ENCODE results near the gene GMNN.
"Not testable (repeated sequence)": the region's sequence is repeated elsewhere in the genome, so short reads cannot be mapped to it uniquely, and the experiment has no call there.

The GMNN gene

DNA sequence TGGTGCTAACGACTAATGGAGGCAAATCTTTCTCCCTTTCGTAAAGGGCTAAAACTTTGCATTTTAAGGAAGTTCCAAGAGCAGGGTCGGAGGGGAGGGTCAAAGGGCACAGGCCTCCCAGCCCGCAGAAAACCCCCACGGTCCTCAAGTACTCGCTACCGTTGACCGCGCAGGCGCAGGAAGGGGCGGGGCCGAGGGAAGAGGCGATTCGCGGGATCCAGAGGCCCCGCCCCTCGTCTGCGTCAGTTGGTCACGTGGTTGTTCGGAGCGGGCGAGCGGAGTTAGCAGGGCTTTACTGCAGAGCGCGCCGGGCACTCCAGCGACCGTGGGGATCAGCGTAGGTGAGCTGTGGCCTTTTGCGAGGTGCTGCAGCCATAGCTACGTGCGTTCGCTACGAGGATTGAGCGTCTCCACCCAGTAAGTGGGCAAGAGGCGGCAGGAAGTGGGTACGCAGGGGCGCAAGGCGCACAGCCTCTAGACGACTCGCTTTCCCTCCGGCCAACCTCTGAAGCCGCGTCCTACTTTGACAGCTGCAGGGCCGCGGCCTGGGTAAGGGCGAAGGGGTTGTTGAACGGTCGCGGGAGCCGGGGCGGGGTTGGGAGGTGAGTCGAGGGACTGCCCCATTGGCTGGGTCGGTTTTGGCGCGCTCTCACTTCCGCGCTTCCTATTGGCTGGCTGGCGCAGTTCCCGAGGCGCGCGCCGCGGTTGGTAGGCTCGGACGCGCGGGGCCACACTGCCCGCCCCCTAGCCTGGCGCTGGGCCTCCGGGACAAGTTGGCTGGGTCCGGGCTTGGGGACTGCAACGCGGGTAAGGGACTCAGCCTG lies at the start of gene GMNN:
Gene GMNN, plus strand, starts transcription at position 242 of the 824 bp plus-strand sequence. CDS start 2,310 bp downstream, outside the sequence.
- peak; percentile 94 to 99 for DNase-seq (ENCODE audit: low read depth in 2 of 2)

DNA sequence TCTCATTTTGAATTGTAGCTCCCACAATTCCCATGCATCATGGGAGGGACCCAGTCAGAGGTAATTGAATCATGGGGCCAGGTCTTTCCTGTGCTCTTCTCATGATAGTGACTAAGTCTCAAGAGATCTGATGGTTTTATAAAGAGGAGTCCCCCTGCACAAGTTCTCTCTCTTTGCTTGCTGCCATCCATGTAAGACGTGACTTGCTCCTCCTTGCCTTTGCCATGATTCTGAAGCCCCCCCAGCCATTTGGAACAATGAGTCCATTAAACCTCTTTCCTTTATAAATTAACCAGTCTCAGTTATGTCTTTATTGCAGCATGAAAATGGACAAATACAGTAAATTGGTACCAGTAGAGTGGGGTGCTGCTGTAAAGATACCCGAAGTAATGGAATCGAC lies 44.1 kb upstream of the GMNN start:
- not testable (repeated sequence) for DNase-seq (ENCODE audit: low read depth in 2 of 2)

DNA sequence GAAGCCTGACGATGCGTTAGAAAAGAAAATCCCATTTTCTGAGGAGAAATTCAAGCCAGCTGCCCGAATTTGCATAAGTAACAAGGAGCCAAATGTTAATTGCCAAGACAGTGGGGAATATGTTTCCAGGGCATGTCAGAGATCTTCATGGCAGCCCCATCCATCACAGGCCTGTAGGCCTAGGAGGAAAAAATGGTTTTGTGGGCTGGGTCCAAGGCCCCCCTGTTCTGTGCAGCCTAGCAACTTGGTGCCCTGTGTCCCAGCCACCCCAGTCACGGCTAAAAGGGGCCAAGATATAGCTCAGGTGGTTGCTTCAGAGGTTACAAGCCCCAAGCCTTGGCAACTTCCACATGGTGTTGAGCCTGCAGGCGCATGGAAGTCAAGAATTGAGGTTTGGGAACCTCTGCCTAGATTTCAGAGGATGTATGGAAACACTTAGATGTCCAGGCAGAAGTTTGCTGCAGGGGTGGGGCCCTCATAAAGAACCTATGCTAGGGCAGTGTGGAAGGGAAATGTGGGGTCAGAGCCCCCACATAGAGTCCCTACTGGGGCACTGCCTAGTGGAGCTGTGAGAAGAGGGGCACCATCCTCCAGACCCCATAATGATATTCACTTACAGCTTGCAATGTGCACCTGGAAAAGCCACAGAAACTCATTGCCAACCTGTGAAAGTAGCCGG lies 43.1 kb upstream of the GMNN start:
- DNase-seq (ENCODE audit: low read depth in 2 of 2), result not testable (repeated sequence)

DNA sequence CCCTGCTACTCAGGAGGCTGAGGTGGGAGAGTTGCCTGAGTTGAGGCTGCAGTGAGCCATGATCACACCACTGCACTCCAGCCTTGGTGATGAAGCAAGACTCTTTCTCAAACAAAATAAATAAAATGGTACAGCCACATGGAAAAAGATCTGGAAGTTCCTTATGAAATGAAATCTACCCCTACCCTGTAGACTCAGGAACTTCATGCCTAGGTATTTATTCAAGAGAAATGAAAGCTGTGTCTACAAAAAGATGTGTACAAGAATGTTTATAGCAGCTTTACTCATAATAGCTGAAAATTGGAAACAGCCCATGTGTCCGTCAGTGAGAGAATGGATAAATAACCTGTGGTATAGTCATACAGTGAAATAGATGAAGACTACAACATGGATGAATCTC lies 40.6 kb upstream of the GMNN start:
- DNase-seq (ENCODE audit: low read depth in 2 of 2), result no peak

DNA sequence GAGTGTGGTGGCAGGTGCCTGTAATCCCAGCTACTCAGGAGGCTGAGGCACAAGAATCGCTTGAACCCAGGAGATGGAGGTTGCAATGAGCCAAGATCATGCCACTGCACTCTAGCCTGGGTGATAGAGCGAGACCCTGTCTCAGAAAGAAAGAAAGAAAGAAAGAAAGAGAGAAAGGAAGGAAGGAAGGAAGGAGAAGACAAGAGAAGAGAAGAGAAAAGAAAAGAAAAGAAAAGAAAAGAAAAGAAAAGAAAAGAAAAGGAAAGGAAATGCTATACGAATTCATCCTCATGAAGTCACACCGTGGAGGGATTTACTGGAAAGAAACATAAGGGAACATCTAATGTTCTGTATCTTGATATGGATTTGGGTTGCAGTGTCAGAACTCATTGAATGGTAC lies 40.0 kb upstream of the GMNN start:
- DNase-seq (ENCODE audit: low read depth in 2 of 2), result not testable (repeated sequence)

DNA sequence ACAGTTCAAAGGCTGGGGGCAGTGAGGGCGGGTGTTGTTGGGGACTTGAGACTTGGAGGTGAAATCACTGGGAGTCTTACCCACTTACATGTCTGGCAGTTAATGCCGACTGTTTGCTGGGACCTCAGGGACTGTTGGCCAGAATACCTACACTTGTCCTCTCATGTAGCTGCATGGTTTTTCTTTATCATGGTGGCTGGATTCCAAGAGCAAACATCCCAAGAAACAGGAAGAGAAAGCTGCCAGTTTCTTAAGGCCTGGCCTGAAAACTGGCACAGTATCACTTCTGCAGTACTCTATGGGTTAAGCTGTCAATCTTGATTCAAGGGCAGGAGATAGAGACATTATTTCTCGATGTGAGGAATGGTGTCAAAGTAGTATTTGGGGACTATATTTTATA lies 36.0 kb upstream of the GMNN start:
- DNase-seq (ENCODE audit: low read depth in 2 of 2), result no peak

DNA sequence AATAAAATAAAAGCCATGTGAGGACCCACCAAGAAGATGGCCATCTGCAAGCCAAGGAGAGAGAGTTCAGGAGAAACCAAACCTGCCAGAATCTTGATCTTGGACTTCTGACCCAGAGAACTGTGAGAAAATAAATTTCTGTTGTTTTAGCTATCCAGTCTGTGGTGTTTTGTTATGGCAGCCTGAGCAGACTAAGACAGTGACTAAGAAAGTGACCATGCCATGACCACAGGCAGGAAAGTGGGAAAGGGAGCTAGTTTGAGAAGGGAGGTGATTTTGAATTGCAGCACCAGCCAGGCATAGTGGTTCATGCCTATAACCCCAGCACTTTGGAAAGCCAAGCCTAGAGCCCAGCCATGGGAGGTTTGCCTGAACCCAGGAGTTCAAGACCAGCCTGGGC lies 33.9 kb upstream of the GMNN start:
- DNase-seq (ENCODE audit: low read depth in 2 of 2), result no peak

DNA sequence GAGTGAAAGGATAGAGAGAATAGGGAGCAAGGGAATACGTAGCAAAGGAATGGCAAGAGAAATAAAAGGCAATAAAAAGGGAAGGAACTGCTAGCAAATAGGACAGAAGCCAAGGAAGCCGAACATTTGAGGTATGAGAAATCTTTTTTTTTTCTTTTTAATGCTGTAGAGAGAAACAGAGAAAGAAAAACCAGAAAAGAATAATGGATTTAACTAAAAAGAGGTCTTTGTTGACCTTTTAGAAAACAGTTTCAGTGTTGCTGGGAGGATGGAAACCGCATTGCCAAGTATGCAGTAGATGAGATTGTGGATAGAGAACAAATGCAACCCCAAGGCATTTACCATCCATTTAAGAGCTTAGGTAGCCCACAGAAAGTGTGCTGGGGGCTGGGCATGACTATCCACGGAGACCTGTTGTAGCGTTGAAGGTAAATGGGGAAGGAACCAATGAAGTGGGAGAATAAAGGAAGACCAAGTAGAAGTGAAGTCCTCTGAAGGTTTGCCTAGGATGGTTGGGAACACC lies 32.5 kb upstream of the GMNN start:
- no peak for DNase-seq (ENCODE audit: low read depth in 2 of 2)

DNA sequence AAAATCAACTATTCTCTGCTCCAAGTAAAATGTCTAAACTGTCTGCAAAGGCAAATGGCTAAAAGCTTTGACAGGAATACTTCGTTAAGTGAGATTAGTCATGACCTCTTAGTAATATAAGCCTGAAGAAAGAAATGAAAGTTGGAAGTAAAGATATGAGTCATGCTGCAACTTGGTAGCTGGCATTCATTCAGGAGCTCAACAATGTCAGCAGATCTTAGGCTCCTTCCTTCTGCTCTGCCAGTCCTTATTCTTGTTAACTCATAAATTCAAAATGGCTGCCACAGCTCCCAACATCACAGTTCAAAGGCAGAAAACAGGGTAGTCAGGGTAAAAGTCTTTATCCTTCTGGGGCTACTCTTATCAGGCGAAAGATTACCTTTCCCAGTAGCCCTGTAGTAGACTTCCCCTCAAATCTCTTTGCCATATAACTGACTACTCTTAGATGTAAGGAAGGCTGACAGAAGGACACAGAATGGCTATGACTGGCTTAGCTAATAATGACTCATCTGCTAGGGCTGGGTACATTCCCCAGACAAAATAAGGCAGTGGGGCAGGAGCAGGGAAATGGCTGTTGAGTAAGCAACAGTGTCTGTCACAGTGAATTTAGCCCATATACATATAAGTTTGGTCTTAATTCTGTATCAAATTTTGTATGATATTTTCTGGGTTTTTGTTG lies 31.3 kb upstream of the GMNN start:
- peak in 1 of 2 experiments; percentile 23 for DNase-seq (ENCODE audit: low read depth in 2 of 2)

DNA sequence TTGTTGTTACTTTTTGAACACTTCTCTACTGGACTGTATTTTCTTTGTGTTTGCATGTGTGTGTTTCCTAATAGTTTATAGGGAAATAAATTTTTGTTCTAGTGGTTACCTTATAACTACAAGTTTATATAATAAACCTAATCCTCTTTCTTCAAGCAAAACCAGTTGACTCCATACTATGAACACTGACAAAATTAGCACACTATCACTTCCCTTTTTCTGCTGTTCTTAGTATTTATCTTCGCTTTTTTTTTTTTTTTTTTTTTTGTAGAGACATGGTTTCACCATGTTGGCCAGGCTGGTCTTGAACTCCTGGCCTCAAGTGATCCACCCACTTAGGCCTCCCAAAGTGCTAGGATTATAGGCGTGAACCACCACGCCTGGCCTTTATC lies 30.8 kb upstream of the GMNN start:
- DNase-seq (ENCODE audit: low read depth in 2 of 2), result no peak

DNA sequence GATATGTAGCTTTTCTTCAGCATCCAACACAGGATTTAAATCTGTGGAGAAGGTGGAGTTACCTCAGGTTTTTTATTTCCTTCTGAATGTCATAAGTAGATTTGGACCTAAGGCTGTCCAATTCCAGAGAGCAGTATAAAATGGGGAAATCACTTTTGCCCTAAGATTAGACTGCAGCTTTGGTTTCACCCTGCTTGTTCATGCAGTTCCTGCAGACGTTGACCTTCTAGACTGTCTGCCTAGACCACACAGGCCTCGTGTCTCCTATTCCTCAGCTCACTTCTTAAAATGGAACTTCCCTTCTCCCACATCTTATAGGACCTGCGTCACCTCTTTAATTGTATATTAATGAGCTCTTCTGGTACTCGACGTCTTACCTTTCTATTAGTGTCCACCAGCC lies 29.8 kb upstream of the GMNN start:
- no peak for DNase-seq (ENCODE audit: low read depth in 2 of 2)

DNA sequence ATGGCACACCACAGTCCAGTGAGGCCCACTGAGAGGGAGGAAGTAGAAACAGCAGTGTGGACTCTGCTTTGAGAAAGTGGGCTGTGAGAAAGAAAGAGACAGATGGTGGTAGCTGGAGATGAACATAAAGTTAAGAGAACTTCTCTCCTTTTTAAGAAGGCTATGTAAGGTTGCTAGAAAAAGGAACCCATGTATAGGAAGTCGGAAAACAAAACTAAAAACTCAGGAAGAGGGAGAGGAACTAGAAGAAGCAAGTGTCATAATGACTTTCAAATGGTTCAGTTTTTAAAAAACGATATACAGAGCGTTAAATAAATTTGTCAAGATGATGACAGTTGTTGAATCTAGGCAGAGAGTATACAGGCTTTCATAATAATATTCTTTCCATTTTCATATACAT lies 25.4 kb upstream of the GMNN start:
- no peak for DNase-seq (ENCODE audit: low read depth in 2 of 2)

DNA sequence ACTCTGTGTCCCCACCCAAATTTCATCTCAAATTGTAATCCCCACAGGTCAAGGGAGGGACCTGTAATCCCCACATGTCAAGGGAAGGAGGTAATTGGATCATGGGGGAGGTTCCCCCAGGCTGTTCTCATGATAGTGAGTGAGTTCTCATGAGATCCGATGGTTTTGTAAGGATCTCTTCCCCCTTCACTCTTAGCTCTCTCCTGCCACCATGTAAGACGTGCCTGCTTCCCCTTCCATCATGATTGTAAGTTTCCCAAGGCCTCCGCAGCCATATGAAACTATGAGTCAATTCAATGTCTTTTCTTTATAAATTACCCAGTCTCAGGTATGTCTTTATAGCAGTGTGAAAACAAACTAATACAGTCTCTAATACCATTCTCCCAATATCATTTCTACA lies 23.9 kb upstream of the GMNN start:
- DNase-seq (ENCODE audit: low read depth in 2 of 2), result not testable (repeated sequence)

DNA sequence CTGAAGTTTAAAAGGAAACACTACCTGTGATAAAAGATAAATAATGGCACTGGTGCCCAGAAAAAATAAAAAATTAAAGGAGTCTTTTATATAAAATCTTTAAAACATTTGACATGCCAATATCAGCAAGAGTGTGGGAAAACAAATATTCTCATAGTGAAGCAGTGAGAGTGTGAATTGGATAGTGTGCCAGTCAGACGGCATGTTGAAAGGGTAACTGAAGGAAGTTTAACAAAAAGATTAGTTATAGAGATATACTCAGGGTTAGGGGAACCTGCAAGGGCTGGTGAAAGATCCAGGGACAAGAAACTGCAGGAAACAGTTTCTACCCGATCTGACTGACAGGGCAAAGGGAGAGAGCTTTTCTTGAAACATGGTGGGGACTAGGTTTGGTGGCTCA lies 22.2 kb upstream of the GMNN start:
- DNase-seq (ENCODE audit: low read depth in 2 of 2), result no peak

DNA sequence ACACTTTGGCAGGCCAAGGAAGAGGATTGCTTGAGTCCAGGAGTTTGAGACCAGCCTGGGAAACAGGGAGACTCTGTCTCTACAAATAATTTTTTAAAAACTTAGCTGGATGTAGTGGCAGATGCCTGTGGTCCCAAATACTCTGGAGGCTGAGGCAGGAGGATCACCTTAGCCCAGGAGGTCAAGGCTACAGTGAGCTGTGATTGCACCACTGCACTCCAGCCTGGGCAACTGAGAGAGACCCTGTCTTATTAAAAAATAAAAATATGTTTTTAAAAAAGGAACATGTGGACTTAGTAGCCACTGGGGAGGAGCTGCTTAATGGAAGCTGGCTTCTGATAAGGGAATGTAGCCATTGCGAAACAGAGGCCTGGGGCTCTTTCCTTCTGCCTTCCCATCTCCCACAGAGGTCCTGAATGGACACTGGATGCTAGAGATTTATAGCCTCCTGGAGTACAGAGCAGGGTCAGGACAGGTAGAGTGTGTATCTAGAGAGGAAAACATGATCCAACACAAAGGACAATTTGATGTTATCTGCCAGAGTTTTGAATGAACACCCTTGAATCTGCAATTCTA lies 21.7 kb upstream of the GMNN start:
- DNase-seq (ENCODE audit: low read depth in 2 of 2), result no peak

DNA sequence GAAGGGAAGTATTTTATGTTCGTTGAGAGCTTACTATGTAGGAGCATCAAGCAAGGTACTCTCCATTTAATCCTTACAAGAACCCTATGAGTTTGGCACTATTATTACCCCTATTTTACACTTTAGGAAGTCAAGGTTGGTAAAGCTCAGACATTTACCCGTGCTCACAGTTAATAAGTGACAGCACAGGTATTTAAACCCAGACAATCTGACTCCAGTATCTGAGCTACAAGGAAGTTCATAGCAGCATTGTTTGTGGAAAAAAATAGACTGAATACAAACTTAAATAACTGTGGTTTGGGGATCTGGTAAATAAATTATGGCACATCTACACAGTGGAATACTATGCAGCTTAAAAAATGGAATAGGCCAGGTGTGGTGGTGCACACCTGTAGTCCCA lies 21.2 kb upstream of the GMNN start:
- no peak for DNase-seq (ENCODE audit: low read depth in 2 of 2)

DNA sequence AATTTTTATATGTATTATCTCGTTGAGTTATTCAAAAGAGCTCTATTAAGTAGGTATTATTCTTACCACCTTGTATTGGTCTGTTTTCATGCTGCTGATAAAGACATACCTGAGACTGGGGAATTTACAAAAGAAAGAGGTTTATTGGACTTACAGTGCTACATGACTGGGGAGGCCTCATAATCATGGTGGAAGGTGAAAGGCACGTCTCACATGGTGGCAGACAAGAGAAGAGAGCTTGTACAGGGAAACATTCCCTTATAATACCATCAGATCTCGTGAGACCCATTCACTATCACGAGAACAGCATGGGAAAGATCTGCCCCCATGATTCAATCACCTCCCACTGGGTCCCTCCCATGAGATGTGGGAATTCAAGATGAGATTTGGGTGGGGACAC lies 20.4 kb upstream of the GMNN start:
- not testable (repeated sequence) for DNase-seq (ENCODE audit: low read depth in 2 of 2)

DNA sequence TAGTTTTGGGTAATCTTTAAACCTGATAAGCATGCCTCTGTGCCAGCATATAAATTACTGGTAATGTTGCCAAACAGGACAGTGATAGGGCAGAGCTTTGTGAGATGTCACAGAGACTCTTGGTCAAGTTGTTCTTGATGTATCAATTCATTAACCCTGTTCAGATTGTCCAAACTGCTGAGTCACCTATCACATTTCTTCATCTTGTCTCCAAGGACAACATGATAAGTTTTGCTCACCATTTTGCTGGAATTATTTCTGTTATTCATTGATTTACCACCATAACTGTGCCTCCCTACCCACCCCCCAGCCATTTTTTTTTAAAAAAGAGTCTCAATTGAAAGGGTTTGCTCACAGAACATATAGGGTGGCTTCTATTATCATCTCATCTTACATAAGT lies 19.5 kb upstream of the GMNN start:
- no peak for DNase-seq (ENCODE audit: low read depth in 2 of 2)

DNA sequence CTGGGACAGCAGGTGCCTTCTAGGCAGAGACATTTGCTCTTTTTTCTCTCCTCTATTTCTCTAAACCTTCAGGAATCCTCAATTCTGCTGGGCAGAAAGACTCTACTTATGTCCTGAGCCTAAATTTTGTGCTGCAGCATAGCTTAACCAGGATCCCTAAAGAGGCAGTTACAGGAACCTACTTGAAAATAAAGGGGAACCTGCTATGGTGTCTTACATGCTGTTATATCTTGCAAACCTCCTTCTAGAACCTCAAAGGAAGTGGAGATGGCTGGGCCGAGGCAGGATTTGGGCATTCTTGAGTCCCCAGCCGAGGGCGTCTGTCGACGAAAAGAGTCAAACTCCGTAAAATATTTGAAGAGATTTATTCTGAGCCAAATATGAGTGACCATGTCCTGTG lies 17.1 kb upstream of the GMNN start:
- DNase-seq (ENCODE audit: low read depth in 2 of 2), result no peak

DNA sequence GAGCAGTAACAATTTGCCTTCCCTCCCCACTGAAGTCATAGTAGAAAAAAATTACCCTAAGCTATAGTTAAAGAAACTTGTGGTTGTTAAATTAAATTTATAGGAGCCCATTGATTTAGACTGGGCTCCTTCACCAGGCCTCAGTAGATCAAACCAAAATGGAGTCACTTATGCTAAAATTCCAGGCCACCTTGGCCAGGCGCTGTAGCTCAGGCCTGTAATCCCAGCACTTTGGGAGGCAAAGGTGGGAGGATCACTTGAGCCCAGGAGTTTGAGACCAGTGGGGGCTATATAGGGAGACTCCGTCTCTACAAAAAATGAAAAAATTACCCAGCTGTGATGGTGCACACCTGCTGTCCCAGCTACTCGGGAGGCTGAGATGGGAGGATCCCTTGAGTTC lies 15.0 kb upstream of the GMNN start:
- no peak for DNase-seq (ENCODE audit: low read depth in 2 of 2)

DNA sequence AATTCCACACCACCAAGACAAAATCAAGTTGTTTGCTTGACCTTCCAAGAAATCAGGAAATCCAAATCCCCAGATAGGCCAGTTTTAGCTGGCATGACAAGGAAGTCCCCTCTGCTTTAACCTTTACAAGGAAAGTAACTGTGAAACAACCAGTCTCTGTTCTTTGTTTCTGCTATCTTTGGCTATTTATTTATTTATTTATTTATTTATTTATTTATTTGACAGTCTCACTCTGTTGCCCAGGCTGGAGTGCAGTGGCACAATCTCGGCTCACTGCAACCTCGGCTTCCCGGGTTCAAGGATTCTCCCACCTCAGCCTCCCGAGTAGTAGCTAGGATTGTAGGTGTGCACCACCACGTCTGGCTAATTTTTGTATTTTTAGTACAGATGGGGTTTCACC lies 14.5 kb upstream of the GMNN start:
- DNase-seq (ENCODE audit: low read depth in 2 of 2), result no peak

DNA sequence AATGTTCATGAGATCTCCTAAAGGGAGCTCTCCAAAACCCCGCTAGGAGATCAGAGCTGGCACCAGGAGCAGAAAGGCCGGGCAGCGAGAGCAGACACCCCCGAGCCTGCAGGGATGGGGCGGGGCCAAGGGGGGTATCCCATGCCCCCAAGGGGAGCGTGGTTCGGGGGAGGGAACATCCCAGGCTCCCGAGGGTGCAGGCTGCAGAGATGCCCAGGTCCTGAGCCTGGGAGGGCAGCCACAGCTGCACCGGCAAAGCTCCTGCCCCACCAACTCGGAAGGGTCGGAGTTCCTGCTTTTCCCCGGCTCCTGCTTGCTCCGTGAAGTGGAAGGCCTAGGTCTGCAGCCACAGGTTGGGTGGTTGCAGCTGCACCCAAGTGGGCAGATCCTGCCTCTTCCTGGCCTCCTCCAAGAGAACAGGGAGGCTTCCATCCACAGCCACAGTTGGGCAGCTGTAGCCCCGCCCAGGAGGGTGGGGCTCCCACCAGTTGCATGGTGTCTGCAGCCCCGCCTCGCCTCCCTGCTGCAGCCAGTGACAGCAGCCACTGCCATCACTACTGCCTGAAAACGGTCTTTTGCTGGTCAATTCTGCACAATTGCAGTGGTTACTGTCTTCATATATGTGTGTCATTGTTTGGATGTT lies 13.4 kb upstream of the GMNN start:
- no peak for DNase-seq (ENCODE audit: low read depth in 2 of 2)

Data from stimulated activated CD4-positive, alpha-beta T cell treated with anti-CD3 and anti-CD28 coated beads, Interleukin-12 subunit alpha, Interleukin-12 subunit beta, amount 100 ng/mL, for 24 hours (primary cell).